Germinal center (tissue), 1 donor: ENCODE measurements around the gene IDH3G.

Experiments used
- DNase-seq: peaks from one replicate; pipeline ENCODE4 v3.0.0; 2012; ENCODE audit warnings: mixed read lengths, low spot score

The IDH3G gene

DNA sequence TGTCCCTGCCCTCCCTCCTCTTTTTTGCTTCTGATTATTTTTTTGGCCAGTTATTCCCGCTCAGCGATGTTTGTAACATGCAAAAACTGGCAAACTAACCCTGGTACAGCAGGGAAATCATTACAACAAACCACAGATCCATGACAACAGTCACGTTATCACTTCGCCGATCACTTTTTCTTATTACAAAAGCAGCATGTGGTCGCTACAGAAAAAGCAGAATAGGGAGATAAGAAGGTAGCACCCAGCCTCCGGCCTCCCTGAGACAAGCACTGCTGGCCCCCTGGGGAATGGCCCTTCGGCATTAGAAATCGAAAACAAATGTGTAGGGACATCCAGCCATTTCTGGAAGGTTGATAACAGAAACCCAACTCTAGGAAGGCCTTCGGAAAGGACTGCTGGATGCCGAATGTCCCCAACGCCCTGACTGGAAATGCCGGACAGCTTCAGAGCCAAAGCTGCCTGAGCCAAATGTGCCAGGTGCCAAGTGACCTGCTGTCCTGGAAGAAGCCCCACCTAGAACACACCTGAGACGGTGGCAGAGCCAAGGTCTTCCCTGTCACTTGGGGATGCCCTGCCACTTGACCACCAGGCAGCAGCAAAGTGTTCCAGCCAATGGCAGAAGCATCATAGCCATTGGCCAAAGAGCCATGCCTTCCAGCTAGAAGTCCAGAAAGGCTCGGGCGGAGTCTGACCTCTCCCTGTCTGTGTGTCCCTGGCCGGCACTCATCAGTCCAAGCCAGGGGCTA is 2.9 kb downstream of the IDH3G start:
- no peak for DNase-seq

DNA sequence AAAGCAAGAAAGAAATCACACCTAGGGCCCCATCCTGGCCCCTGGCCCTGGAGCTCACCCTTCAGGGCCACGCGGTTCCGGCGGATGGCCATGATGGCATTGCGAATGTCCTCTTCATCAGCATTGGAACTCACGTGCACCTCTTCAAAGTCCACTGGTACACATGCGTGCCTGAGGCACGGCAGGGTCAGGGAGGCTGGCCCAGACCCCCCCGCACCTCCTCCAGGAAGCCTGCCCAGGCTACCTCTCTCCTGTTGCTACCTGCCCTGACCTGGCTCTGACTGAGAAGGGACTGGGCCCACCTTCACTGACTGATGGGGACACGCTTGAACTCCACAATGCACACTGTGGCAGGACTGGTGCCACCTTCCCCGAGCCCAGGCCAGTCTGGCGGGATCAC is 4.5 kb downstream of the IDH3G start:
- DNase-seq, result no peak

DNA sequence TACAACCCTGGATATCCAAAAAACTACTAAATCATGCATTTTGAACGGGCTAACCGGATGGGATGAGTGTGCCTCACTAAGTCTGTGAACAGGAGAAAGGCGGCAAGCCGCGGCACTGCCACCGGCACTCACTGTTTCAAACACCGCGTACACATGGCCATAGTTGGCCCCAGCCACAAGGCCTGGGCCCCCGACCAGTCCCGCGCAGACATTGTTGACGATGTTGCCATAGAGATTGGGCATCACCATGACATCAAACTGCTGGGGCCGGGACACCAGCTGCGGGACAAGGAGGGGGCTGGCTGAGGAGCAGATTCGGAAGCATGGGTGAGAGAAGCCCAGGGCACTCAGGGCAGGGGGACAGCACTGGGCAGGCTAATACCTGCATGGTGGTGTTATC is 7.5 kb downstream of the IDH3G start:
- no peak for DNase-seq

DNA sequence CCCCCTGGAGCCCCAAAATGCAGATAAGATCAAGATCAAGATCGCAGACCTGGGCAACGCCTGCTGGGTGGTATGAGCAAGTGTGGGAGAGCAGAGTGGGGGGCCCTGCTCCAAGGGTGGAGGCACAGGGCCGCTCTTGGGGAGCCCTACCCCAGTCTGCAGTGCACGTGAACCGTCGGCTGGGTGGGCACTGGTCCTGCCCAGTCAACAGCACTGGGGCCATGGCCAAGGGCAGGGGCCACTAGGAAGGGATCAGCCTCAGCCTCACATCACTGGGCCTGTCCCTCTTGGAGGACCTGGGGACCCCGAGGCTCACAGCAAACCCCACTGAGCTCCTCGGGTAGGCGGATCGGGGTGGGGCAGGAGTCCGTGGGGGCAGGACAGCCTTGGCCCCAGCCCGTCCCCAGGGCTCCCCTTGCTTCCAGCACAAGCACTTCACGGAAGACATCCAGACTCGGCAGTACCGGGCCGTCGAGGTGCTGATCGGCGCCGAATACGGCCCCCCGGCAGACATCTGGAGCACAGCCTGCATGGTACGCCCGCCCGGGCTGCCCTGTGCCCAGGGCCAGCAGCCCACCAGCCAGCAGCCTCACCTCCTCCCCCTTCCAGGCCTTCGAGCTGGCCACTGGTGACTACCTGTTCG is 9.7 kb downstream of the IDH3G start:
- no peak for DNase-seq

DNA sequence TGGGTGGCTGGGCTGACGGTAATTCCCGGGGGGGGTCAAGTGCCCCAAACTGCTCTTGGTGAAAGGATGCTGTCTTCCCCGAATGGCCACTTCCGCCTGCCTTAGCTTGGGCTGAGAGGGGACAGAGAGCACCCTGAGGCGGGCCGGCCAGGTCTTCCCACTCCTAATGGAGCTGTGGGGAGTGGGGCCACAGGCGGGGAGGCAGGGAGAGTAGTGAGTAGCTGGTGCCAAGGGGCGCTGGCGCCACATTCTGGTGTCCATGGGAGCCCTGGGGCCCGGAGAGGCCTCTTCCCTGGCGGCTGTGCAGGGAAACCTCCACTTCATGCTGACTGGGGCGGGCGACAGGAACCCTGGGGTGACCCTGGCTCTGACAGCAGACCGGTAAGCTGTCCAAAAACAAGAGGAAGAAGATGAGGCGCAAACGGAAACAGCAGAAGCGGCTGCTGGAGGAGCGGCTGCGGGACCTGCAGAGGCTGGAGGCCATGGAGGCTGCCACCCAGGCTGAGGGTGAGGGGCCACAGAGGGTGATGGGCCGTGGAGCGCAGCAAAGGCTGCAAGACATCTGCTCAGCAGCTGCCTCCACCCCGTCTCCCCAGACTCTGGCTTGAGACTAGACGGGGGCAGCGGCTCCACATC is 10.7 kb downstream of the IDH3G start:
- DNase-seq, result no peak

DNA sequence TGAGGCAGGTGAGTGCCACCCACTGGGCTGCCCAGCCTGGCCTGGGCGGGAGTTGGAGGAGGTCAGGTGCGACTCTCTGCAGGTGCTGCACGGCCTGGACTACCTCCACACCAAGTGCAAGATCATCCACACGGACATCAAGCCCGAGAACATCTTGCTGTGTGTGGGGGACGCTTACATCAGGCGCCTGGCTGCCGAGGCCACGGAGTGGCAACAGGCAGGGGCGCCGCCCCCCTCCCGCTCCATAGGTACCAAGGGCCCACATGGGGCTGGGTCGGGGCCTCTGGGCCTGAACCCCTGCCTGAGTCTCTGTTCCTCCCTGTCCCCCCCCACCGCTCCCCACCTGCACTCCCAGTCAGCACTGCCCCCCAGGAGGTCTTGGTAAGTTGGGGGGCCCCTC is 11.3 kb downstream of the IDH3G start:
- DNase-seq, result no peak

DNA sequence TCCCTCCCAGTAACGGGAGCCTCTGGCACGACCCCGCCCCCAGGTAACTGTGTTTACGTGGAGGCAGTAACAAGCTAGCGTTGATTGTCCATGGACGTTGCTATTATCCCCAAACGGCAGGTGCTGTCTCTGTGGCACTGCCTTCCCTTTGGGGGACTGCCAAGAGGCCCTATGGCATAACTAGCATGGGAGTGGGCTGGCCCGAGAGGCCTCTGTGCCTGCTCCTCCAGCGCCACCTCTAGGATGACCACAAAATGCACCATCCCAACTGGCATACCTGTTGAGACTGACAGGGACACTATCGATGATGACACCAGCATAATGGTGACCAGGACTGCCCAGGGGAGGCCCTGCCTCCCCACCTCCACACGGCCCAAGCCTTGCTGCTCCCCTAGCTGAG is 11.9 kb downstream of the IDH3G start:
- DNase-seq, result no peak

DNA sequence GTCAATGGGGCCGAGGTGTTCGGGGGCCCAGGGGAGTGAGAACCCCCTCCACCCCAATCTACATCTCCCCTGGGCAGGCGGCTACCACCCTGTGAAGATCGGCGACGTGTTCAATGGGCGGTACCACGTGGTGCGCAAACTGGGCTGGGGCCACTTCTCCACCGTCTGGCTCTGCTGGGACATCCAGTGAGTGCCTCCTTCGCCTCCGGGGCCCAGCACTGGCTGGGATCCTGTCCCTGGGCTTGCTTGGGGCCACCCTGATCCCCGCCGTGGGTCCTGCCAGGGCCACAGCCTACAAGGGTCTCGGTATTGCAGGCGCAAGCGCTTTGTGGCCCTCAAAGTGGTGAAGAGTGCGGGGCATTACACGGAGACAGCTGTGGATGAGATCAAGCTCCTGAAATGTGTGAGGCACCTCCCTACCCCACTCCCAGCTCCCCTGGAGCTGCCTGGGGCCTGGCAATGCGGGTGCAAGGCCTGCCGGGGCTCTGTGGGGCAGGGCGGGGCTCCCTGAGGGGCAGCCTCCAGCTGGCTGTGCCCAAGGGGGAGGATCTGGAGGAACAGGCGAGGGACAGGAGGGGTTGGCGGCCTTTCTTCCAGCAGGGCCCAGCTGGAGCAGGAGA is 12.6 kb downstream of the IDH3G start:
- no peak for DNase-seq

DNA sequence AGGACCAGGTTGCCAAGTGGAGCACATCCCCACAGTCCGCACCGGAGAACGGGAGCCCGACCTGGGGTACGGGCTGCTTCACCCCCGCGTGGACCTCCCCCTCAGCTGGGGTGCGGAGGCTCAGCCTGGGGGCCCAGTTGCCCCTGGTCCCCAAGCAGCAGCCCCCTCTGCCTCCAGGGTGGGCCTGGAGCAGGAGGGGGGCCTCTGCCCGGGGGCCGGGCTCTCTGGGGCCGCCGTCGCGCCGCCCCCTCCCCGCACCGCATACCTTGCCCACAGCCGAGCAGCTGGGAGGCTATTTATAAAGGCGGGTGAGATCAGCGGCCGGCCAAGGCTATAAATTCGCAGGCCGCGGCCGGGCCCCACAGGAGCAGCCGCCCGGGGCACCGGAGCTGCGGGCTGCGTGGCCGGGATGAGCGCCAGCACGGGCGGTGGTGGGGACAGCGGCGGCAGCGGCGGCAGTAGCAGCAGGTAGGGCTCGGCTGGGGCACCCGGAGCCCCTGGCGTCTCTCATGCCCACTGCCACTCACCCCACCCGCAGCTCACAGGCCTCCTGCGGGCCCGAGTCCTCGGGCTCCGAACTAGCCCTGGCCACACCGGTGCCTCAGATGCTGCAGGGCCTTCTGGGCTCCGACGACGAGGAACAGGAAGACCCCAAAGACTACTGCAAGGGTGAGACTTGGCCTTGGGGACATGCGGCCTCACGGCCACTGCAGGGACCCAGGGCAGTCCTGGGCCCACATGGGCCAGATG is 13.3 kb downstream of the IDH3G start, which contains the start of gene SRPK3:
Gene SRPK3, plus strand, starts transcription at position 364 of the 750 bp plus-strand sequence. Its CDS starts 46 bp downstream, at position 410.
- no peak for DNase-seq

DNA sequence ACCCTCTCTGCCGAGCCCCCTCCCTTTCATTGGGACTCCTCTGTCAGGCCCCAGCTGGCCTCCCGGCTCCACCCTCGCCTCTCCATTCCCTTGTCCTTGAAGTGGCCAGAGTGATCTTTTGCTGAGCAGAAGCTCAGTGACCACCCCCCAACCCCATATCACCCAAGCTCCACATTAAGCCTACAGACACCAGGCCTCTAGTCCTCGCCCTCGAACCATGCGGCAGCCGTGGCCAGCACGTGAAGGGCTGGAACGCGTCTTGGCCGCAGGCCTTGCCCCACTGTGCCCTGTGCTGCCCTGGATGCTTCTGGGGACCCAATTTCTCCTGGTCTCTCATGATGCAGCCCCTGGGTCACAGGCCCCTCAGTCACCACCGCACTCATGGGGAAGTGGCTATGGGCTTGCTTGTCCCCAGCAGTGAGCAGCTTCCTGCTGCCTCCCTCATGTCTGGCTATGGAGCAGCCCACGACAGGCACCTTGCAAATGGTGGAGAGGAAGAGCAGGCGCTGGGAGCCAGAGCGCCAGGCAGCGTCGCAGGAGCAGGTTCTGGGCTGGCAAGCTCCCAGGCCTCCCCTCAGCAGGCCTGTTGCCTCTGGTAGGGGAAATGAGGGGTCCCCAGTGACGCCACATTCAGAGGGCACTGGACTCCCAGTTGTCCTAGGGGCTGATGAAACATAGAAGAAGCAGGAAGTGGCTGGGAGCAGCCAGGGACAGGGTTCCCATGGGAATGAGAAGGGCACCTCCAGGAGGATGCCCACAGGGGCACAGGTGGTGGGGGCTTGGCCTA is 14.1 kb downstream of the IDH3G start:
- no peak for DNase-seq

DNA sequence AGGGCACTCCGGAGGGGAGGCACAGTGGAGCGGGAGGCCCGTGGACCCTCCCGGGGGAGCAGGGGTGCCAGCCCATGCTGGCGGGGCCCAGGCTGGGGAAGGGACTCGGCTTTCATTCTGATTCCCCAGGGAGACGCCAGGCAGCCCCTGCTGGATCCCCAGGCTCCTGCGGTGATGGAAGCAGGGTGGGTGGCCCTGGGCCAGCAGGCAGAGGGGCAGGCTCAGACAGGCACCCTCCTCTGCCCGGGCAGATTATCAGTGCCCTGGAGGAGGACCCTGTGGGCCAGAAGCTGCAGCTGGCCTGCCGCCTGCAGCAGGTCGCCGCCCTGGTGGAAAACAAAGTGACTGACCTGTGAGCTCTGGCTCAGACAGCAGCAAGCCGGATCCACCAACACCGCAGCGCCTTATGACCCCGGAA is 15.5 kb downstream of the IDH3G start:
- DNase-seq, result no peak

DNA sequence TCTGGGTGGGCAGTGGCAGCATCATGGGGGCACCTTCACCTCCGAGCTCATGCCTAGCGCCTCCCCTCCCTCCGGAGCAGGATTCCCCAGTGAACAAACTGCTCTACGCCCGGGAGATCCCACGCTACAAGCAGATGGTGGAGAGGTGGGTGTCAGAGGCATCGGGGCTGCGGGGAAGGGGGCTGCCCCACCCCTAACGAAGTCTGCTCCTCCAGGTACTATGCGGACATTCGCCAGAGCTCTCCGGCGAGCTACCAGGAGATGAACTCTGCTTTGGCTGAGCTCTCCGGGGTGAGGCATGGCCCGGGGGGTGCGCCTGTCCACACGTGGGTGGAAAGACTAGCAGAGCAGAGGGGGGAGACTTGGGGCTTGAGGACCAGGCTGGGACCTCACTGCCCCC is 16.0 kb downstream of the IDH3G start:
- DNase-seq, result no peak

DNA sequence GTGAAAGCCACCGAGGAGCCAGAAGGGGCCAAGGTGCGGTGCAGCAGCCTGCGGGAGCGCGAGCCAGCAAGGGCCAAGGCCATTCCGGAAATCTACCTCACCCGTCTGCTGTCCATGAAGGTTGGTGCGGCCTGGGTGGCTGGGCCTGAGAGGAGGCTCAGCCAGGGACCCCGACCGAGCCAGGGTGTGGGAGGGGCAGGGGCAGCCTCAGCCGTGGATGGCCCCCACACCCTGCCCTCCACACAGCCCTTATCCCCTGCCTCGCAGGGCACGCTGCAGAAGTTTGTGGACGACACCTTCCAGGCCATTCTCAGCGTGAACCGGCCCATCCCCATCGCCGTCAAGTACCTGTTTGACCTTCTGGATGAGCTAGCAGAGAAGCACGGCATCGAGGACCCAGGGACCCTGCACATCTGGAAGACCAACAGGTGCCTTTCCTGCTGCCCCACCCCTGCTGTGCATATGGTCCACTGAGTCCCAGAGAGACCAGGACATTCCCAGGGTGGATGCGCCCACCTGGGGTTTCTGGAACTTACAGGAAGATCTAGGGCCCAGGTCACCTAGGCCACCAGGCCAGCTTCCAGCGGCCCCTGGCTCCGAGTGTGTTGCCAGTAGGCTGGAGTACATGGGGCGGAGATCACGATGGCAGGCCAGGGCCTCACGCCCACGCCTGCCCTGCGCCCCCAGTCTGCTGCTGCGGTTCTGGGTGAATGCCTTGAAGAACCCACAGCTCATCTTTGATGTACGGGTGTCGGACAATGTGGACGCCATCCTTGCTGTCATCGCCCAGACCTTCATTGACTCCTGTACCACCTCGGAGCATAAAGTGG is 16.7 kb downstream of the IDH3G start:
- no peak for DNase-seq

DNA sequence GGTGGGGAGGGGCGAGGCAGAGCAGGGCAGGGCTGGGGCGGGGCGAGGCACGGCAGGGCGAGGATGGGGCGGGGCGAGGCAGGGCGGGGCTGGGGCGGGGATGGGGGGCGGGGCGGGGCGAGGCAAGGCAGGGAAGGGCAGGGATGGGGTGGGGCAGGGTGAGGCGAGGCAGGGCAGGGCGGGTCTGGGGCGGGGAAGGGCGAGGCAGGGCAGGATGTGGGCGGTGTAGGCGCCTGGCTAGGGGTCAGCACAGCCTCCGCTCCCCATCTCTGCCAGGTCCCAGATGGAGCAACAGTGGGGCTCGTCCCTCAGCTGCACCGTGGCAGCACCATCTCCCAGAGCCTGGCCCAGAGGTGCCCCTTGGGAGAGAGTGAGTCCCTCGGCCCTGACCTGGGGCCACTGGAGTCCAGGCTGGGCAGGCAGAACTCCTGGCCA is 17.5 kb downstream of the IDH3G start:
- no peak for DNase-seq

DNA sequence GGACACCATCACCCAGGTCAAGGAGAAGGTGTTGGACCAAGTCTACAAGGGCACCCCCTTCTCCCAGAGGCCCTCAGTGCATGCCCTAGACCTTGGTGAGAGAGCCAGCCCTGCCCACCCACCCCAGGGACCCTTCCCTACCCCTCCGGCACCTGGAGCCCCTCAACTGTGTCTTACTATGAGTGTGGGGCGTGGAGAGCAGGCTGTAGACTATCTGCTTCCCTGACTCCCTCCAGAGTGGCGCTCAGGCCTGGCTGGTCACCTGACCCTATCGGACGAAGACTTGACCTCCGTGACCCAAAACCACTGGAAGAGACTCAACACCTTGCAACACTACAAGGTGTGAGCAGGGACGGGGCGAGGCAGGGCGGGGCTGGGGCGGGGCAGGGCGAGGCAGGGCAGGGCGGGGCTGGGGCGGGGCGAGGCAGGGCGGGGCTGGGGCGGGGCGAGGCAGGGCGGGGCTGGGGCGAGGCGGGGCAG is 18.0 kb downstream of the IDH3G start:
- DNase-seq, result no peak

DNA sequence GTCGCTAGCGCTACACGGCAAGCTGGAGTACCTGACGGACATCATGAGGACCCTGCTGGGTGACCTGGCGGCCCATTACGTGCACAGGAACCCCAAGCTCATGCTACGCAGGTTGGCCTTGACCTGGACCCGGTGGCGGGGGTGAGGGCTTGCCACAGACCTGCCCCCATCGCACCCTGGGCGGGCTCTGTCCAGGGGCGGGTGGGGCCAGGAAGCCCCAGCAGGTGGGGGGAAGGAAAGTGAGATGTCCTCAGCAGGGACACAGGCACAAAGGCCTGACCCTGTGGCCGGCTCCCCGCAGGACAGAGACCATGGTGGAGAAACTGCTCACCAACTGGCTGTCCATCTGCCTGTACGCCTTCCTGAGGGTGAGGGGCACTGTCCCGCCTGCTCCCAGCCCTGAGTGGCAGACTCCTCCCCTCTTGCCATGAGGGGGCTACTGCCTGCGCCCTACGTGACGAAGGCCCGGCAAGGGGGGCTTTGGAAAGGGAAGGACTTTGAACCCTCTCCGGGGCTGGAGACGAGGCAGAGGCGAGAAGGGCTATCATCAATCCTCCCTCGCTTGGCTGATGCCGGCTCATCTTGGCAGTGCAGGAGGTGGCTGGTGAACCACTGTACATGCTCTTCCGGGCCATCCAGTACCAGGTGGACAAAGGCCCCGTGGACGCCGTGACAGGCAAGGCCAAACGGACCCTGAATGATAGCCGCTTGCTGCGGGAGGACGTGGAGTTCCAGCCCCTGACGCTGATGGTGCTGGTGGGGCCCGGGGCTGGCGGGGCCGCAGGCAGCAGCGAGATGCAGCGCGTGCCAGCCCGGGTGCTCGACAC is 18.7 kb downstream of the IDH3G start:
- no peak for DNase-seq

DNA sequence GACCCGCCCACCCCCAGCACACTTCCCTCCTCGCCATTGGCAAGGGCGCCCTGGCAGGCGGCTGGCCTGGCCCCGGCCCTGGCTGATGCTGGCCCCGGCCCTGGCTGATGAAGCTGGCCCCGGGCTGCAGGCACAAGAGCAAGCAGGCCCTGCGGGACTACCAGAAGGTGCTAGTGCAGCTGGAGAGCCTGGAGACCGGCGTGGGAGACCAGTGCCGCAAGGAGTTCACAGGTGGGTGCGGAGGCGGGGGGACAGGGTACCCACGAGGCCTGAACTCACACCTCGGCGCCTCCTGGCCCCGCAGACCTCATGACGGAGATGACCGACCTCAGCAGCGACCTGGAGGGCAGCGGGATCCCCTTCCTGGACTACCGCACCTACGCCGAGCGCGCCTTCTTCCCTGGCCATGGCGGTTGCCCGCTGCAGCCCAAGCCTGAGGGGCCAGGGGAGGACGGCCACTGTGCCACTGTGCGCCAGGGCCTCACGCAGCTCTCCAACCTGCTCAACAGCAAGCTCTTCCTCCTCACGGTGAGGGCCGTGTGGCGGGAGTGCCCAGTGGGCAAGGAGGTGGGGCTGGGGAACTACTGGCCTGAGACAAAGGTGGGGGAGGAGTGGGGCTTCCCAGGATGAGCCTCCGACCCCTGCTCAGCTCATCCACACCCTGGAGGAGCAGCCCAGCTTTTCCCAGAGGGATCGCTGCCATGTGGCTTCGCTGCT is 19.4 kb downstream of the IDH3G start:
- no peak for DNase-seq

DNA sequence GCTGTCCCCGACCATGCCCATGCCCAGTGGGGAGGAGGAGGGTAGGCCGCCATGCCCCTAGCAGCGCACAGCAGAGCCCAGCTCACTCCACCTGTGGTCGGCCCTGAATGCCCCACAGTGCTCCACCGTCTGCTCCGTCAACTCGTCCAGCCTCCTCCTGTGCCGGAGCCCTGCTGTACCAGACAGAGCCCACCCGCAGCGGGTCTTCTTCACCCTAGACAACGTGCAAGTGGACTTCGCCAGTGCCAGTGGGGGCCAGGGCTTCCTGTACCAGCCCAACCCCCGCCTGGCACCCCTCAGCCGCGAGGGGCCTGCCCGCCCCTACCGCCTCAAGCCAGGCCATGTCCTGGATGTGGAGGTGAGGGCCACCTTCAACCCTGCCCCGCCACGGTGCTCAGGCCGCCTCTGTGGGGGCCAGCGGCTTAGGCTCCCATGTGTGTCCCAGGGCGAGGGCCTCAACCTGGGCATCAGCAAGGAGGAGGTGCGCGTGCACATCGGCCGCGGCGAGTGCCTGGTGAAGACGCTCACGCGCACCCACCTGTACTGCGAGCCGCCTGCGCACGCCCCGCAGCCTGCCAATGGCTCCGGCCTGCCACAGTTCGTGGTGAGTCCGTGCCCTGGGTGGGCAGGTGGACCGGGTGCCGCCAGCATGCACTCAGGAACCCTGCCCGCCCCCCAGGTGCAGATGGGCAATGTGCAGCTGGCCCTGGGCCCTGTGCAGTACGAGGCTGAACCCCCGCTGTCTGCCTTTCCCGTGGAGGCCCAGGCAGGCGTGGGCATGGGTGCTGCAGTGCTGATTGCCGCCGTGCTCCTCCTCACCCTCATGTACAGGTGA is 20.2 kb downstream of the IDH3G start:
- no peak for DNase-seq
